Tibial nerve (tissue), 4 donors: ENCODE measurements around the gene BCAS3. TPM values are rescaled to one million over a fixed set of nuclear protein-coding genes. Genes with fewer than 3 reads are reported as not detected.

ENCODE experiments used
- DNase-seq, 2 donors: peaks; one replicate each; pipeline ENCODE4 v3.0.0-alpha.2; 2019; ENCODE audit warnings: low spot score in 2 of 2
- H3K27ac ChIP-seq, 4 donors: fragments of 200-600 bp; sonication (generic) in 3 of 4; one replicate each; pipeline ENCODE4 v1.5.1; 2017 to 2019; ENCODE audit warnings: mild to moderate bottlenecking in 1 of 4
- H3K27me3 ChIP-seq, 2 donors: fragments of 200-600 bp; sonication (generic) in 1 of 2; one replicate each; pipeline versions ENCODE4 v1.5.1 to v1.6.0; 2017 to 2019
- H3K36me3 ChIP-seq, 3 donors: fragments of 200-600 bp; sonication (generic); one replicate each; pipeline ENCODE4 v1.5.1; 2018 to 2019
- H3K4me1 ChIP-seq, 4 donors: fragments of 200-600 bp; sonication (generic) in 3 of 4; one replicate each; pipeline ENCODE4 v1.5.1; 2017 to 2019
- H3K4me3 ChIP-seq, 4 donors: fragments of 200-600 bp; sonication (generic) in 3 of 4; one replicate each; pipeline ENCODE4 v1.5.1; 2017 to 2019; ENCODE audit warnings: mild to moderate bottlenecking in 1 of 4, moderate library complexity in 1 of 4
- H3K9me3 ChIP-seq, 4 donors: fragments of 200-600 bp; sonication (generic) in 3 of 4; one replicate each; pipeline ENCODE4 v1.5.1; 2017 to 2019
- CTCF ChIP-seq, 5 experiments: fragments of 200-600 bp in 3 of 5; fragments of 450-650 bp in 2 of 5; sonication (generic) in 3 of 5; IDR thresholded peaks; one replicate each; pipeline ENCODE4 v1.5.1; 2016 to 2019; ENCODE audit warnings: antibody characterized with exemption in 5 of 5, mild to moderate bottlenecking in 3 of 5, moderate library complexity in 2 of 5
- EP300 ChIP-seq, 2 donors: sonication (generic); formaldehyde crosslinking; IDR thresholded peaks; one replicate each; pipeline ENCODE4 v1.6.1; 2017; ENCODE audit warnings: antibody characterized with exemption in 2 of 2, mild to moderate bottlenecking in 1 of 2
- POLR2A ChIP-seq, 2 donors: fragments of 450-650 bp; IDR thresholded peaks; one replicate each; pipeline ENCODE4 v1.6.1; 2017; ENCODE audit warnings: antibody characterized with exemption in 2 of 2, mild to moderate bottlenecking in 2 of 2, moderate library complexity in 2 of 2
- WGBS, 2 donors: methylation state at CpG; one replicate each; pipeline ENCODE4 v1.1.5; 2018; 5-methylcytosine and 5-hydroxymethylcytosine counted together
- total RNA-seq, 4 donors: library from RNA; depleted of rRNA; stranded (reverse); fragments of >200 nt; gene quantifications; one replicate each; pipeline ENCODE4 v1.1.0, GENCODE V29; 2016

BCAS3 gene
- total RNA-seq, 4 donors from 2014 or later = 26.4 to 48.1 (median 44.8) TPM

GRCh38 chr17:60959696-60960095, 282.0 kb downstream of the BCAS3 start:
- DNase-seq = no peak
- Histone ChIP-seq H3K4me1 (no peaks in the 10 kb centered on the region), H3K4me3 (no peak overlapping the region), H3K27me3 (no peaks in the 10 kb centered on the region), H3K9me3 (peaks cover 0 to 35% (median 10%) of the 10 kb centered on the region in 4 donors), H3K27ac (no peak overlapping the region), H3K36me3 (peaks cover 0 to 16% (median 0%) of the 10 kb centered on the region in 3 donors)
- TF ChIP-seq CTCF (IDR thresholded peaks at IDR 0.05) (no peak), EP300 (IDR thresholded peaks at IDR 0.05) (no peak), POLR2A (IDR thresholded peaks at IDR 0.05) (no peak)

GRCh38 chr17:60960398-60961065, 282.9 kb downstream of the BCAS3 start:
- Histone ChIP-seq H3K9me3 (peaks cover 0 to 40% (median 10%) of the 10 kb centered on the region in 4 donors), H3K27me3 (no peaks in the 10 kb centered on the region), H3K36me3 (peaks cover 0 to 16% (median 0%) of the 10 kb centered on the region in 3 donors), H3K27ac (no peak overlapping the region), H3K4me1 (no peaks in the 10 kb centered on the region), H3K4me3 (no peak overlapping the region)
- TF ChIP-seq POLR2A (IDR thresholded peaks at IDR 0.05) = no peak
- no peak for TF ChIP-seq CTCF (IDR thresholded peaks at IDR 0.05)
- TF ChIP-seq EP300 (IDR thresholded peaks at IDR 0.05) = no peak
- DNase-seq = no peak
- WGBS, 2 donors = 95% methylated on average over 3 of the region's 3 CpGs

GRCh38 chr17:60964160-60964559, 286.5 kb downstream of the BCAS3 start:
- Histone ChIP-seq H3K9me3 (peaks cover 0 to 60% (median 10%) of the 10 kb centered on the region in 4 donors), H3K27me3 (no peaks in the 10 kb centered on the region), H3K36me3 (peaks cover 0 to 16% (median 0%) of the 10 kb centered on the region in 3 donors), H3K27ac (no peak overlapping the region), H3K4me3 (no peak overlapping the region), H3K4me1 (no peaks in the 10 kb centered on the region)
- no peak for TF ChIP-seq POLR2A (IDR thresholded peaks at IDR 0.05)
- TF ChIP-seq CTCF (IDR thresholded peaks at IDR 0.05) = no peak
- TF ChIP-seq EP300 (IDR thresholded peaks at IDR 0.05) = no peak
- 95 to 100% methylated on average over 2 of the region's 2 CpGs for WGBS, 2 donors
- no peak for DNase-seq

GRCh38 chr17:60968266-60968665, 290.6 kb downstream of the BCAS3 start:
- no peak for DNase-seq
- TF ChIP-seq EP300 (IDR thresholded peaks at IDR 0.05) (no peak), CTCF (IDR thresholded peaks at IDR 0.05) (no peak)
- Histone ChIP-seq H3K4me1 (no peaks in the 10 kb centered on the region), H3K36me3 (no peaks in the 10 kb centered on the region), H3K27me3 (no peaks in the 10 kb centered on the region), H3K4me3 (no peak overlapping the region), H3K9me3 (peaks cover 0 to 46% (median 8%) of the 10 kb centered on the region in 4 donors), H3K27ac (no peak overlapping the region)
- 98 to 100% methylated on average over 2 of the region's 2 CpGs for WGBS, 2 donors

GRCh38 chr17:60969500-60970037, 291.9 kb downstream of the BCAS3 start:
- no peak for DNase-seq
- peaks cover 0 to 34% (median 3%) of the 10 kb centered on the region in 4 donors for H3K9me3 ChIP-seq
- WGBS, 2 donors = 96 to 98% methylated on average over 1 of the region's 1 CpG
- no peaks in the 10 kb centered on the region for H3K4me1 ChIP-seq
- H3K4me3 ChIP-seq = no peak overlapping the region
- no peak overlapping the region for H3K27ac ChIP-seq
- TF ChIP-seq CTCF (IDR thresholded peaks at IDR 0.05) (no peak), EP300 (IDR thresholded peaks at IDR 0.05) (no peak), POLR2A (IDR thresholded peaks at IDR 0.05) (no peak)
- H3K27me3 ChIP-seq = no peaks in the 10 kb centered on the region
- no peaks in the 10 kb centered on the region for H3K36me3 ChIP-seq
